HEK293T (cell line): ENCODE results near the gene TRIM2.

Source experiments
- ARNT ChIP-seq: fragments of 450-650 bp; IDR thresholded peaks from 2 replicates; pipeline ENCODE4 v1.6.1; 2017; ENCODE audit warnings: mild to moderate bottlenecking
- BHLHE40 ChIP-seq: fragments of 450-650 bp; IDR thresholded peaks from 2 replicates; pipeline ENCODE4 v1.6.1; 2016; ENCODE audit warnings: mild to moderate bottlenecking, moderate library complexity, borderline replicate concordance
- CTBP1 ChIP-seq: fragments of 450-650 bp; IDR thresholded peaks from 2 replicates; pipeline ENCODE4 v1.6.1; 2016; ENCODE audit warnings: borderline replicate concordance
- ELF4 ChIP-seq: fragments of 450-650 bp; IDR thresholded peaks from 2 replicates; pipeline ENCODE4 v1.6.1; 2017; ENCODE audit warnings: antibody characterized with exemption
- FOXA1 ChIP-seq: fragments of 450-650 bp; IDR thresholded peaks from 2 replicates; pipeline ENCODE4 v1.6.1; 2016; ENCODE audit warnings: mild to moderate bottlenecking
- FOXK2 ChIP-seq: fragments of 450-650 bp; IDR thresholded peaks from 2 replicates; pipeline ENCODE4 v1.6.1; 2016; ENCODE audit warnings: mild to moderate bottlenecking
- HDGF ChIP-seq: fragments of 450-650 bp; IDR thresholded peaks from 2 replicates; pipeline ENCODE4 v1.6.1; 2017; ENCODE audit warnings: antibody characterized with exemption, borderline replicate concordance
- L3MBTL2 ChIP-seq: fragments of 450-650 bp; conservative IDR thresholded peaks from 2 replicates; pipeline ENCODE4 v1.6.1; 2016; ENCODE audit warnings: mild to moderate bottlenecking
- NFRKB ChIP-seq: fragments of 450-650 bp; IDR thresholded peaks from 2 replicates; pipeline ENCODE4 v1.6.1; 2016; ENCODE audit warnings: mild to moderate bottlenecking, moderate library complexity
- PKNOX1 ChIP-seq: fragments of 450-650 bp; IDR thresholded peaks from 2 replicates; pipeline ENCODE4 v1.6.1; 2016
- SP1 ChIP-seq: fragments of 450-650 bp; IDR thresholded peaks from 2 replicates; pipeline ENCODE4 v1.6.1; 2017
- SUZ12 ChIP-seq: fragments of 450-650 bp; IDR thresholded peaks from 2 replicates; pipeline ENCODE4 v1.6.1; 2016; ENCODE audit warnings: mild to moderate bottlenecking
- TARDBP ChIP-seq: fragments of 450-650 bp; IDR thresholded peaks from 2 replicates; pipeline ENCODE4 v1.6.1; 2016
- ZNF384 ChIP-seq: fragments of 450-650 bp; IDR thresholded peaks from 2 replicates; pipeline ENCODE4 v1.6.1; 2016

GRCh38 chr4:153159016-153159415 lies 45.2 kb upstream of the TRIM2 start:
- TF ChIP-seq HDGF (no peak), L3MBTL2 (no peak), SP1 (no peak), CTBP1 (no peak), ARNT (no peak), FOXK2 (no peak), PKNOX1 (no peak), ZNF384 (no peak), TARDBP (no peak), ELF4 (no peak), NFRKB (no peak), BHLHE40 (no peak), SUZ12 (no peak), FOXA1 (no peak)
